Naive B cell (primary cell): ENCODE measurements around the gene SH2D7. TPM values are rescaled to one million over a fixed set of nuclear protein-coding genes. Genes with fewer than 3 reads are reported as not detected.

Experiments used
- ATAC-seq, 2 donors: fragments of 150-1000 bp; cut with Tn5 transposase; 2 replicates each; pipeline ENCODE4 v1.10.0; 2021; ENCODE audit warnings: low read depth in 2 of 2, mild to moderate bottlenecking in 2 of 2, moderate library complexity in 2 of 2
- DNase-seq: peaks from one replicate; pipeline ENCODE4 v3.0.0; 2022
- H3K27ac Mint-ChIP-seq, 6 donors: one replicate each; pipeline ENCODE4 v1.8.0; 2020 to 2022; ENCODE audit warnings: mild to moderate bottlenecking in 6 of 6, mixed read lengths in 6 of 6, moderate library complexity in 5 of 6, inconsistent platforms in 2 of 6
- H3K27me3 Mint-ChIP-seq, 3 donors: one replicate each; pipeline ENCODE4 v1.8.0; 2021 to 2022; ENCODE audit warnings: mixed read lengths in 3 of 3, mild to moderate bottlenecking in 1 of 3
- H3K36me3 Mint-ChIP-seq, 2 donors: one replicate each; pipeline ENCODE4 v1.8.0; 2020 to 2022; ENCODE audit warnings: mixed read lengths in 2 of 2, inconsistent platforms in 1 of 2, mild to moderate bottlenecking in 1 of 2
- H3K4me1 Mint-ChIP-seq, 3 donors: one replicate each; pipeline ENCODE4 v1.8.0; 2020 to 2022; ENCODE audit warnings: mixed read lengths in 3 of 3, inconsistent platforms in 1 of 3, mild to moderate bottlenecking in 1 of 3, moderate library complexity in 1 of 3
- H3K4me3 Mint-ChIP-seq, 8 donors: one replicate each; pipeline ENCODE4 v1.8.0; 2020 to 2022; ENCODE audit warnings: mild to moderate bottlenecking in 8 of 8, mixed read lengths in 8 of 8, moderate library complexity in 8 of 8, inconsistent platforms in 2 of 8
- H3K9me3 Mint-ChIP-seq, 7 donors: one replicate each; pipeline ENCODE4 v1.8.0; 2020 to 2022; ENCODE audit warnings: mixed read lengths in 7 of 7, mild to moderate bottlenecking in 5 of 7, inconsistent platforms in 2 of 7, moderate library complexity in 1 of 7
- polyA plus RNA-seq, 6 donors: library from polyadenylated mRNA; unstranded; fragments of 300-500 nt; fragmentation: Illumina TruSeq; gene quantifications; one replicate each; pipeline ENCODE4 v1.2.3, GENCODE V29; 2021; ENCODE audit warnings: low read depth in 6 of 6

SH2D7 gene
- polyA plus RNA-seq, 6 donors from 2014 or later: not detected

- H3K4me1 Mint-ChIP-seq: peaks cover 12 to 48% (median 14%) of the 10 kb centered on the region in 3 donors
- H3K4me3 Mint-ChIP-seq: peak overlapping the region in 2 of 8 donors; percentile 12 to 30
- no peaks in the 10 kb centered on the region for H3K9me3 Mint-ChIP-seq
- DNase-seq: no peak
- no peak for ATAC-seq
- H3K27ac Mint-ChIP-seq: peak overlapping the region in 1 of 6 donors; percentile 55
- H3K27me3 Mint-ChIP-seq: no peaks in the 10 kb centered on the region
- no peaks in the 10 kb centered on the region for H3K36me3 Mint-ChIP-seq
Measured at GRCh38 chr15:78065284-78065872, 27.0 kb upstream of the SH2D7 start.

DNA sequence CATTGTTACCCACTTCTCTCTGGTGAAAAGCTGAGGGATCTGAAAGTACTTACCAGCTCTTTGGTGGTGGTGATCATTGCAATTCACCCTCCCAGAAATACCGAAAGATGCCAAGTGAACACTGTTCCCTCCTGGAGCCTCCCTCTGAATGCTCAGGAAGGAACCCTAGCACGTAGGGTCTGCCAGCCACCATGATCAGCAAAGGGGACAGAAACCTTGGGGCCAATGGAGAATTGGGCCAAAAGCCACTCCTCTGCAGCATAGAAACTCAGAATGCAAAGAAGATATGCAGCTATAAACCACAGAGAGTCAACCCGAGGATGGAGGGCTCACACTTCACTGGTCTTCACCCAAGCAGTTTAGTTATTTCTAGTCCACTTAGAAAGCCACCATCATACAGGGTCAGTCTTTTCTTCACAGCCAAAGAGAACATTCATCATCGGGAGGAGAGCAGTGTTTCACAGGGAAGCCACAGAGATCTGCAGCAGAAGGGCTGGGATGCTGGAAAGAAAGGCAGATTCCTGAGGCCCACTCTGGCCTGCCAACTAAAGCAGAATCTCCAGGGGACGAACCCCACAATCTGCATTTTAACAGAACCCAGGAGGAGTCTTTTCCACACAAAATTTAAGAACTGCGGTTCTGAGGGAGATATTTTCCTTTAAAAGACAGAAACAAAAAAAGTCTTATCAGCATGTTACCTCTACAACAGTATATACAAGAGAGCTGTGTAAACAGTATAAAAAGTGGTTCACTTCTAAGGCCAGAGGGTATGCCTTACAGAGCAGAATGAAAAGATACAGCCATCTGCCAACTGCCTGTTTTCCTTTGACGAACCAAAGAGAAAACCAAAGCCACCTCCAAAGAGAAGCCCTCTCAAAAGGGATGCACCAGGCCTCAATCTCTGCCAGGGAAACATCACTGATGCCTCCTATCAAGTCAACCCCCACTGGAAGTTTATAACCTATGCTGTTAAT, 26.1 kb upstream of the SH2D7 start:
- ATAC-seq: no peak
- Mint-ChIP-seq H3K27ac (peak overlapping the region in 3 of 6 donors; percentile 2 to 23 (median 11)), H3K9me3 (no peaks in the 10 kb centered on the region), H3K4me1 (peaks cover 9 to 49% (median 12%) of the 10 kb centered on the region in 3 donors), H3K27me3 (no peaks in the 10 kb centered on the region), H3K36me3 (no peaks in the 10 kb centered on the region), H3K4me3 (peak overlapping the region in 5 of 8 donors; percentile 6 to 66 (median 47))
- DNase-seq: no peak

- peaks cover 1 to 45% (median 6%) of the 10 kb centered on the region in 3 donors for H3K4me1 Mint-ChIP-seq
- DNase-seq (no peak), ATAC-seq (peak in 1 of 2 donors; percentile 21)
- no peaks in the 10 kb centered on the region for H3K36me3 Mint-ChIP-seq
- H3K9me3 Mint-ChIP-seq: no peaks in the 10 kb centered on the region
- H3K27ac Mint-ChIP-seq: peak overlapping the region in 3 of 6 donors; percentile 42 to 78 (median 44)
- H3K4me3 Mint-ChIP-seq: peak overlapping the region in 4 of 8 donors; percentile 7 to 88 (median 74)
- H3K27me3 Mint-ChIP-seq: no peaks in the 10 kb centered on the region
Measured at GRCh38 chr15:78067328-78068228, 24.8 kb upstream of the SH2D7 start.

GRCh38 chr15:78069052-78069414, 23.3 kb upstream of the SH2D7 start:
- peak overlapping the region; percentile 21 to 88 (median 68) for H3K4me3 Mint-ChIP-seq
- H3K27me3 Mint-ChIP-seq: no peaks in the 10 kb centered on the region
- H3K9me3 Mint-ChIP-seq: no peaks in the 10 kb centered on the region
- peaks cover 5 to 42% (median 7%) of the 10 kb centered on the region in 3 donors for H3K4me1 Mint-ChIP-seq
- H3K27ac Mint-ChIP-seq: peak overlapping the region; percentile 43 to 84 (median 78)
- DNase-seq: no peak
- no peaks in the 10 kb centered on the region for H3K36me3 Mint-ChIP-seq
- peak; percentile 20 to 23 for ATAC-seq

DNA sequence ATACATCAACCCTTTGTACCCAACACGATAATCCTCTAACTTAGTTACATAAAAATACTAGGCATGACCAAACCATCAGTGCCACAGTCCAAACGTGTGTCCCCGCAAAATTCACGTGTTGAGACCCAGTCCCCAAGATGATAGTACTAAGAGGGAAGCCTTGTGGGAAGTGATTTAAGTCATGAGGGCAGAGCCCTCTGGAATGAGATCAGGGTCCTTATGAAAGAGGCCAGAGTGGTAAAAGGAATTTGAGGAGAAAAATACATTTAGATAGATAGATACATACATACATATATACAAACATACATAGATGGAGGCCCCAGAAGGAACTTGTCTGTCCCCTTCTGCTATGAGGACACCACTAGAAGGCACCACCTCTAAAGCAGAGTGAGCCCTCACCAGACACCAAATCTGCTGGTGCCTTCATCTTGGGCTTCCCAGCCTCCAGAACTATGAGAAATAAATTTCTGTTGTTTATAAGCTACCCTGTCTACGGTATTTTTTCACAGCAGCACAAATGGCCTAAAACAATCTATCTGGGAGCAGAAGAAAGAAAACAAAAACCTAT, 22.8 kb upstream of the SH2D7 start:
- Mint-ChIP-seq H3K4me3 (peak overlapping the region in 7 of 8 donors; percentile 21 to 88 (median 69)), H3K36me3 (no peaks in the 10 kb centered on the region), H3K9me3 (no peaks in the 10 kb centered on the region), H3K27ac (peak overlapping the region; percentile 44 to 84 (median 70)), H3K27me3 (no peaks in the 10 kb centered on the region), H3K4me1 (peaks cover 7 to 45% (median 8%) of the 10 kb centered on the region in 3 donors)
- DNase-seq: no peak
- ATAC-seq: no peak

GRCh38 chr15:78070049-78070700, 22.2 kb upstream of the SH2D7 start:
- H3K27ac Mint-ChIP-seq: peak overlapping the region; percentile 17 to 86 (median 60)
- no peaks in the 10 kb centered on the region for H3K36me3 Mint-ChIP-seq
- ATAC-seq (peak in 1 of 2 donors; percentile 29), DNase-seq (no peak)
- no peaks in the 10 kb centered on the region for H3K27me3 Mint-ChIP-seq
- H3K9me3 Mint-ChIP-seq: no peaks in the 10 kb centered on the region
- peaks cover 8 to 48% (median 10%) of the 10 kb centered on the region in 3 donors for H3K4me1 Mint-ChIP-seq
- peak overlapping the region in 6 of 8 donors; percentile 48 to 88 (median 68) for H3K4me3 Mint-ChIP-seq

- no peaks in the 10 kb centered on the region for H3K27me3 Mint-ChIP-seq
- DNase-seq (no peak), ATAC-seq (no peak)
- no peaks in the 10 kb centered on the region for H3K9me3 Mint-ChIP-seq
- peaks cover 19 to 58% (median 22%) of the 10 kb centered on the region in 3 donors for H3K4me1 Mint-ChIP-seq
- H3K4me3 Mint-ChIP-seq: no peak overlapping the region
- no peak overlapping the region for H3K27ac Mint-ChIP-seq
- H3K36me3 Mint-ChIP-seq: no peaks in the 10 kb centered on the region
Measured at GRCh38 chr15:78071383-78071782, 21.0 kb upstream of the SH2D7 start.

DNA sequence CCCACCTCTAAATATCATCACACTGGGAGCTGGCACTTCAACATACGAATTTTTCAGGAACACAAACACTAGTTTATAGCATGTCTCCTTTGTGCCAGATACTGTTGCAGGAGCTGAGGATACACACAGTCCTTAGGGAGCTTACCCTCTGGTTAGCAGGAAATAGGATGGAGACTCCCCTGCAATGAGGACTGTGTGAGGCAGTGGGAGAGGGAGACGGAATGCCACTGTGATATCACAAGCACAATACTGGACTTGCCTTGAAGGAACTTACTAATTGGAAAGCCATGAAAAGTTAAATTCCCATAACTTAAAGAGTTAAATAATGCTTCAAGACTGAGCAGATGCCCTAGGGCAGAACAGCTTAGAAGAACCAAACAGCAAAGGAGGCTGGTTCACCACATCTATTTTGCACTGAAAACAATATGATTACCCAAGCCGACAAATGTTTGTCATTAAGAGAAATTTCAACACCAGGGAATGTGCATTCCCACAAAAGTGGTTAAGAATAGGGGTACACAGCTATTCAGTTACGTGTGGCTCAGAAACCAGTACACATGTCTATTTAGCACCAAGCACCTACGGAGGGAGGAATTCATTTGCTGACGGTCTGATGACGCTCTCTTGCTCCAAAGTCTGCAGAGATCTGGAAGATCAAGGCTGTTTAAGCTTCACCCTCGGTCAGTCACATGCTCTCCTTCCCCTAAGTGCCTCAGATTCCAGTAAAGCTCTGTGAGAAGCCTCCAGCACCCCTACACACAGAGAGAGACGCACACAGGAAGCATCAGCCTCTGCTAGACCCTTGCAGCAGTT, 20.1 kb upstream of the SH2D7 start:
- Mint-ChIP-seq H3K4me1 (peaks cover 25 to 55% (median 28%) of the 10 kb centered on the region in 3 donors), H3K4me3 (peak overlapping the region in 1 of 8 donors; percentile 4), H3K27ac (peak overlapping the region in 1 of 6 donors; percentile 57), H3K9me3 (no peaks in the 10 kb centered on the region), H3K36me3 (peaks cover 0 to 7% of the 10 kb centered on the region in 2 donors), H3K27me3 (no peaks in the 10 kb centered on the region)
- no peak for DNase-seq
- ATAC-seq: no peak

GRCh38 chr15:78073046-78073787, 19.1 kb upstream of the SH2D7 start:
- Mint-ChIP-seq H3K4me3 (peak overlapping the region in 1 of 8 donors; percentile 4), H3K27ac (no peak overlapping the region), H3K4me1 (peaks cover 31 to 51% (median 33%) of the 10 kb centered on the region in 3 donors), H3K9me3 (no peaks in the 10 kb centered on the region), H3K27me3 (no peaks in the 10 kb centered on the region), H3K36me3 (peaks cover 0 to 7% of the 10 kb centered on the region in 2 donors)
- DNase-seq (no peak), ATAC-seq (no peak)

- H3K27ac Mint-ChIP-seq: peak overlapping the region in 3 of 6 donors; percentile 30 to 54 (median 50)
- DNase-seq: no peak
- no peaks in the 10 kb centered on the region for H3K9me3 Mint-ChIP-seq
- no peak for ATAC-seq
- H3K36me3 Mint-ChIP-seq: peaks cover 0 to 7% of the 10 kb centered on the region in 2 donors
- peaks cover 28 to 34% (median 32%) of the 10 kb centered on the region in 3 donors for H3K4me1 Mint-ChIP-seq
- H3K27me3 Mint-ChIP-seq: no peaks in the 10 kb centered on the region
- peak overlapping the region; percentile 82 to 99 (median 96) for H3K4me3 Mint-ChIP-seq
Measured at GRCh38 chr15:78075490-78076230, 16.7 kb upstream of the SH2D7 start.
